MM.1S (cell line): ENCODE measurements around the gene OSBPL10.

Experiments used
- DNase-seq: peaks from one replicate; pipeline ENCODE4 v3.0.0-alpha.2; 2015
- H2AFZ ChIP-seq: fragments of 300-600 bp; sonication (generic); 2 replicates; pipeline ENCODE4 v1.6.0; 2016; ENCODE audit warnings: antibody characterized with exemption, low read length
- H3F3A ChIP-seq: fragments of 300-600 bp; sonication (generic); 2 replicates; pipeline ENCODE4 v1.6.1; 2016; ENCODE audit warnings: mild to moderate bottlenecking, antibody characterized with exemption, low read length, moderate library complexity, mixed read lengths; ENCODE audit not compliant: insufficient read depth
- H3K27ac ChIP-seq: fragments of 300-600 bp; sonication (generic); 2 replicates; pipeline ENCODE4 v1.5.1; 2016; ENCODE audit warnings: mild to moderate bottlenecking, low read length
- H3K27me3 ChIP-seq: fragments of 300-600 bp; sonication (generic); replicated peaks from 2 replicates; pipeline ENCODE4 v1.6.0; 2016; ENCODE audit warnings: low read length; ENCODE audit not compliant: insufficient read depth
- H3K36me3 ChIP-seq: fragments of 300-600 bp; sonication (generic); replicated peaks from 2 replicates; pipeline ENCODE4 v1.6.1; 2016; ENCODE audit warnings: mild to moderate bottlenecking, low read length, mixed read lengths; ENCODE audit not compliant: insufficient read depth
- H3K4me1 ChIP-seq: fragments of 300-600 bp; sonication (generic); 2 replicates; pipeline ENCODE4 v1.6.1; 2016; ENCODE audit warnings: low read length, mixed read lengths
- H3K4me2 ChIP-seq: fragments of 300-600 bp; sonication (generic); 2 replicates; pipeline ENCODE4 v1.6.0; 2016; ENCODE audit warnings: low read depth, low read length
- H3K4me3 ChIP-seq: fragments of 300-600 bp; sonication (generic); 2 replicates; pipeline ENCODE4 v1.5.1; 2016; ENCODE audit warnings: low read length, mixed read lengths
- H3K79me2 ChIP-seq: fragments of 300-600 bp; sonication (generic); 2 replicates; pipeline ENCODE4 v1.6.1; 2016; ENCODE audit warnings: mixed run types, low read length, mixed read lengths
- H3K9ac ChIP-seq: fragments of 300-600 bp; sonication (generic); 2 replicates; pipeline ENCODE4 v1.6.1; 2016; ENCODE audit warnings: low read length, mixed read lengths
- H3K9me2 ChIP-seq: fragments of 300-600 bp; sonication (generic); replicated peaks from 2 replicates; pipeline ENCODE4 v1.6.1; 2016; ENCODE audit warnings: mild to moderate bottlenecking, low read length, mixed read lengths; ENCODE audit not compliant: insufficient read depth
- H3K9me3 ChIP-seq: fragments of 300-600 bp; sonication (generic); replicated peaks from 2 replicates; pipeline ENCODE4 v1.6.1; 2016; ENCODE audit warnings: mild to moderate bottlenecking, low read length, mixed read lengths; ENCODE audit not compliant: insufficient read depth
- H4K20me1 ChIP-seq: fragments of 300-600 bp; sonication (generic); 2 replicates; pipeline ENCODE4 v1.6.1; 2016; ENCODE audit warnings: mild to moderate bottlenecking, low read length, moderate library complexity, mixed read lengths; ENCODE audit not compliant: insufficient read depth
- EZH2 ChIP-seq: fragments of 300-600 bp; sonication (generic); optimal IDR thresholded peaks from 2 replicates; pipeline ENCODE3; 2017; ENCODE audit warnings: low read depth, mild to moderate bottlenecking, antibody characterized with exemption, low read length, mixed read lengths
- EZH2phosphoT487 ChIP-seq: fragments of 300-600 bp; sonication (generic); IDR thresholded peaks from 2 replicates; pipeline ENCODE4 v1.6.1; 2018; ENCODE audit warnings: antibody characterized with exemption, low read length
- TF ChIP-seq, protein P1 (sequence below): fragments of 300-600 bp; sonication (generic); IDR thresholded peaks from 2 replicates; pipeline ENCODE4 v1.5.1; 2016; ENCODE audit warnings: antibody characterized with exemption, low read length, mixed read lengths

The OSBPL10 gene

GRCh38 chr3:31815631-31816440, 165.2 kb downstream of the OSBPL10 start:
- H3K4me3 ChIP-seq: no peak overlapping the region
- no peaks in the 10 kb centered on the region for H3K9me2 ChIP-seq
- H2AFZ ChIP-seq: no peak overlapping the region
- no peak overlapping the region for H3K9ac ChIP-seq
- no peaks in the 10 kb centered on the region for H3F3A ChIP-seq
- H3K4me1 ChIP-seq: no peaks in the 10 kb centered on the region
- no peak for TF ChIP-seq EZH2phosphoT487
- TF ChIP-seq EZH2: no peak
- TF ChIP-seq, protein P1, sequence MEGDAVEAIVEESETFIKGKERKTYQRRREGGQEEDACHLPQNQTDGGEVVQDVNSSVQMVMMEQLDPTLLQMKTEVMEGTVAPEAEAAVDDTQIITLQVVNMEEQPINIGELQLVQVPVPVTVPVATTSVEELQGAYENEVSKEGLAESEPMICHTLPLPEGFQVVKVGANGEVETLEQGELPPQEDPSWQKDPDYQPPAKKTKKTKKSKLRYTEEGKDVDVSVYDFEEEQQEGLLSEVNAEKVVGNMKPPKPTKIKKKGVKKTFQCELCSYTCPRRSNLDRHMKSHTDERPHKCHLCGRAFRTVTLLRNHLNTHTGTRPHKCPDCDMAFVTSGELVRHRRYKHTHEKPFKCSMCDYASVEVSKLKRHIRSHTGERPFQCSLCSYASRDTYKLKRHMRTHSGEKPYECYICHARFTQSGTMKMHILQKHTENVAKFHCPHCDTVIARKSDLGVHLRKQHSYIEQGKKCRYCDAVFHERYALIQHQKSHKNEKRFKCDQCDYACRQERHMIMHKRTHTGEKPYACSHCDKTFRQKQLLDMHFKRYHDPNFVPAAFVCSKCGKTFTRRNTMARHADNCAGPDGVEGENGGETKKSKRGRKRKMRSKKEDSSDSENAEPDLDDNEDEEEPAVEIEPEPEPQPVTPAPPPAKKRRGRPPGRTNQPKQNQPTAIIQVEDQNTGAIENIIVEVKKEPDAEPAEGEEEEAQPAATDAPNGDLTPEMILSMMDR: no peak
- no peaks in the 10 kb centered on the region for H3K27me3 ChIP-seq
- no peak overlapping the region for H3K4me2 ChIP-seq
- H4K20me1 ChIP-seq: no peaks in the 10 kb centered on the region
- no peak overlapping the region for H3K27ac ChIP-seq
- H3K36me3 ChIP-seq: no peaks in the 10 kb centered on the region
- H3K9me3 ChIP-seq: no peaks in the 10 kb centered on the region
- no peaks in the 10 kb centered on the region for H3K79me2 ChIP-seq
- DNase-seq: no peak

DNA sequence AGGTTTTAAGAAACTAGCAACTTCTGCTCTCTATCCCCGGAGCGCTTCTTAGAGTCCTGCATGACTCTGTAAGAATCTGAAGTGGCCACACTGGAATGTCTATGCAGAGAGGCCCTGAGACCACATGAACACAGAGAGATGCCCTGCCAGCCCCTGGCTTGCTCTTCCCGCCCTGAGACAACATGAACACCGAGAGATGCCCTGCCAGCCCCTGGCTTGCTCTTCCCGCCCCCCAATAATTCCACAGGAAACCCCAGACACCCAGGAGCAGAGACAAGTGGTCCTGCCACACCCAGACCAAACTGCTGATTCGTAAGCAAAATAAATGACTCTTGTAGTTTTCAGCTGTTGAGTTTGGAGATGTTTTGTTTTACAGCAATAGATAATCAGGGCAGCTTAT, 166.1 kb downstream of the OSBPL10 start:
- Histone ChIP-seq H3K4me3 (no peak overlapping the region), H3K9me3 (no peaks in the 10 kb centered on the region), H3K9ac (no peak overlapping the region), H3K79me2 (no peaks in the 10 kb centered on the region), H3F3A (no peaks in the 10 kb centered on the region), H3K9me2 (no peaks in the 10 kb centered on the region), H3K36me3 (no peaks in the 10 kb centered on the region), H2AFZ (no peak overlapping the region), H3K27ac (no peak overlapping the region), H3K4me1 (no peaks in the 10 kb centered on the region), H4K20me1 (no peaks in the 10 kb centered on the region), H3K27me3 (no peaks in the 10 kb centered on the region), H3K4me2 (no peak overlapping the region)
- TF ChIP-seq, protein P1: no peak
- TF ChIP-seq EZH2 (no peak), EZH2phosphoT487 (no peak)
- DNase-seq: no peak

DNA sequence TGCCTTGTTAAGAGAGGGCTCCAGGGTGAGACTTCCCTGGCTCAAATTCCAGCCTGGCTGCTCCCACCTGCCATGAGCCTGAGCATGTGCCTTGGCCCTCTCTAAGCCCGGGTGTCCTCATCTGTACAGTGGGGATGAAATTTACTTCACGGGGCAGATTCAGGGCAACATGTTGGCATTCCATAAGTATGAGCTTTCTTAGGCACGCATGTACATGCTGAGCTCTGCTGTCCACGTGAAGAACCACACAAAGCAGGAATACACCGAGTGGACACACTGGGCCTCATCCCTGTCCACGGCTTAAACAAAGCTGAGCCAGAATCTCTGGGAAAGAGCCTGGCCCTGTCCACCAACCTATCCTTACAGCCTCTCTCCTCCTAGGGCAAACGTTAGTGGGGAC, 167.4 kb downstream of the OSBPL10 start:
- H3K4me1 ChIP-seq: no peaks in the 10 kb centered on the region
- H3K27ac ChIP-seq: no peak overlapping the region
- no peaks in the 10 kb centered on the region for H3K79me2 ChIP-seq
- H3K36me3 ChIP-seq: no peaks in the 10 kb centered on the region
- H3K27me3 ChIP-seq: no peaks in the 10 kb centered on the region
- no peaks in the 10 kb centered on the region for H3K9me3 ChIP-seq
- H3K9ac ChIP-seq: no peak overlapping the region
- no peaks in the 10 kb centered on the region for H3F3A ChIP-seq
- H2AFZ ChIP-seq: no peak overlapping the region
- H3K9me2 ChIP-seq: no peaks in the 10 kb centered on the region
- H3K4me3 ChIP-seq: no peak overlapping the region
- no peak overlapping the region for H3K4me2 ChIP-seq
- DNase-seq: no peak
- H4K20me1 ChIP-seq: no peaks in the 10 kb centered on the region
- TF ChIP-seq, protein P1: no peak
- TF ChIP-seq EZH2phosphoT487 (no peak), EZH2 (no peak)
